ENCODE data around the gene ANTKMT.

GRCh38 chr16:686459-687260, 34.3 kb upstream of the ANTKMT start:
- TF ChIP-seq, protein P1, sequence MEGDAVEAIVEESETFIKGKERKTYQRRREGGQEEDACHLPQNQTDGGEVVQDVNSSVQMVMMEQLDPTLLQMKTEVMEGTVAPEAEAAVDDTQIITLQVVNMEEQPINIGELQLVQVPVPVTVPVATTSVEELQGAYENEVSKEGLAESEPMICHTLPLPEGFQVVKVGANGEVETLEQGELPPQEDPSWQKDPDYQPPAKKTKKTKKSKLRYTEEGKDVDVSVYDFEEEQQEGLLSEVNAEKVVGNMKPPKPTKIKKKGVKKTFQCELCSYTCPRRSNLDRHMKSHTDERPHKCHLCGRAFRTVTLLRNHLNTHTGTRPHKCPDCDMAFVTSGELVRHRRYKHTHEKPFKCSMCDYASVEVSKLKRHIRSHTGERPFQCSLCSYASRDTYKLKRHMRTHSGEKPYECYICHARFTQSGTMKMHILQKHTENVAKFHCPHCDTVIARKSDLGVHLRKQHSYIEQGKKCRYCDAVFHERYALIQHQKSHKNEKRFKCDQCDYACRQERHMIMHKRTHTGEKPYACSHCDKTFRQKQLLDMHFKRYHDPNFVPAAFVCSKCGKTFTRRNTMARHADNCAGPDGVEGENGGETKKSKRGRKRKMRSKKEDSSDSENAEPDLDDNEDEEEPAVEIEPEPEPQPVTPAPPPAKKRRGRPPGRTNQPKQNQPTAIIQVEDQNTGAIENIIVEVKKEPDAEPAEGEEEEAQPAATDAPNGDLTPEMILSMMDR (conservative IDR thresholded peaks at IDR 0.05; ENCODE audit: low read length) = no peak
- TF ChIP-seq EZH2phosphoT487 (IDR thresholded peaks at IDR 0.05; ENCODE audit: borderline replicate concordance) = no peak
